Brain microvascular endothelial cell (primary cell): ENCODE results near the gene CEP112.

Experiments used
- DNase-seq: peaks from one replicate; pipeline ENCODE4 v3.0.0-alpha.2; 2020
- H3K27ac ChIP-seq: fragments of 250-450 bp; sonication (Bioruptor Pico); 2 replicates; pipeline ENCODE4 v1.5.1; 2020; ENCODE audit warnings: mild to moderate bottlenecking, moderate library complexity
- H3K27me3 ChIP-seq: fragments of 250-450 bp; sonication (Bioruptor Pico); replicated peaks from 2 replicates; pipeline ENCODE4 v1.5.1; 2020; ENCODE audit warnings: mild to moderate bottlenecking
- H3K36me3 ChIP-seq: fragments of 250-450 bp; sonication (Bioruptor Pico); replicated peaks from 2 replicates; pipeline ENCODE4 v1.5.1; 2020; ENCODE audit warnings: mild to moderate bottlenecking
- H3K4me3 ChIP-seq: 2 replicates; pipeline ENCODE4 v1.5.1; 2011; ENCODE audit warnings: low read depth, mild to moderate bottlenecking, control low read depth, low read length, moderate library complexity
- in situ Hi-C: cut with HindIII; loops from 2 replicates; pipeline ENCODE4 v1.10.0; 2017; ENCODE audit warnings: low sequenced_read_pairs, low pct_ligation_motif_present
- TF ChIP-seq, protein P1 (sequence below): IDR thresholded peaks from 2 replicates; pipeline ENCODE4 v1.5.1; 2011; ENCODE audit warnings: low read depth, mild to moderate bottlenecking, moderate library complexity, low read length, control low read depth, inconsistent platforms; ENCODE audit errors: missing control alignments

The CEP112 gene

GRCh38 chr17:65662196-65662595 lies 529.7 kb downstream of the CEP112 start:
- in situ Hi-C loops = no loop called here
- peak overlapping the region; percentile 18 for H3K27ac ChIP-seq
- no peak for DNase-seq
- TF ChIP-seq, protein P1, sequence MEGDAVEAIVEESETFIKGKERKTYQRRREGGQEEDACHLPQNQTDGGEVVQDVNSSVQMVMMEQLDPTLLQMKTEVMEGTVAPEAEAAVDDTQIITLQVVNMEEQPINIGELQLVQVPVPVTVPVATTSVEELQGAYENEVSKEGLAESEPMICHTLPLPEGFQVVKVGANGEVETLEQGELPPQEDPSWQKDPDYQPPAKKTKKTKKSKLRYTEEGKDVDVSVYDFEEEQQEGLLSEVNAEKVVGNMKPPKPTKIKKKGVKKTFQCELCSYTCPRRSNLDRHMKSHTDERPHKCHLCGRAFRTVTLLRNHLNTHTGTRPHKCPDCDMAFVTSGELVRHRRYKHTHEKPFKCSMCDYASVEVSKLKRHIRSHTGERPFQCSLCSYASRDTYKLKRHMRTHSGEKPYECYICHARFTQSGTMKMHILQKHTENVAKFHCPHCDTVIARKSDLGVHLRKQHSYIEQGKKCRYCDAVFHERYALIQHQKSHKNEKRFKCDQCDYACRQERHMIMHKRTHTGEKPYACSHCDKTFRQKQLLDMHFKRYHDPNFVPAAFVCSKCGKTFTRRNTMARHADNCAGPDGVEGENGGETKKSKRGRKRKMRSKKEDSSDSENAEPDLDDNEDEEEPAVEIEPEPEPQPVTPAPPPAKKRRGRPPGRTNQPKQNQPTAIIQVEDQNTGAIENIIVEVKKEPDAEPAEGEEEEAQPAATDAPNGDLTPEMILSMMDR = no peak
- no peak overlapping the region for H3K4me3 ChIP-seq
- no peaks in the 10 kb centered on the region for H3K36me3 ChIP-seq
- no peaks in the 10 kb centered on the region for H3K27me3 ChIP-seq

DNA sequence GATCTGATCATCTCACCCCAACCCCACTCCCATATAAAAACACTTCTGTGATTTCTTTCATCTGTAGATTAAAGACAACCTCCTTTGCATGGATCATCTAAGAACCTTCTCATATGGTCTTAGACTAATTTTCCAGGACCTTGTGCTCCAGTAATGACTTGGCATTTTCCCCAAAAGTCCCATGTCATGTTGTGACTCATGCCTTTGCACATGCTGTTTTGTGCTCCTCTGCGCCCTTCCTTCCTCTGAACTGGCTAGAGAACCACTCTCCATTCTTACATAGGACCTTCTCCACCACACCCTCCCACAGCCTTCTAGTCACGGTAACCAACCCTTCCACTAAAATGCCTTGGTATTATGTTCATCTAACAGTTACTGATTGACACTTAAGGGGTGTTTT lies 531.0 kb downstream of the CEP112 start:
- TF ChIP-seq, protein P1 = no peak
- in situ Hi-C loops = no loop called here
- Histone ChIP-seq H3K36me3 (no peaks in the 10 kb centered on the region), H3K27ac (no peak overlapping the region), H3K4me3 (no peak overlapping the region), H3K27me3 (no peaks in the 10 kb centered on the region)
- peak; percentile 73 for DNase-seq

DNA sequence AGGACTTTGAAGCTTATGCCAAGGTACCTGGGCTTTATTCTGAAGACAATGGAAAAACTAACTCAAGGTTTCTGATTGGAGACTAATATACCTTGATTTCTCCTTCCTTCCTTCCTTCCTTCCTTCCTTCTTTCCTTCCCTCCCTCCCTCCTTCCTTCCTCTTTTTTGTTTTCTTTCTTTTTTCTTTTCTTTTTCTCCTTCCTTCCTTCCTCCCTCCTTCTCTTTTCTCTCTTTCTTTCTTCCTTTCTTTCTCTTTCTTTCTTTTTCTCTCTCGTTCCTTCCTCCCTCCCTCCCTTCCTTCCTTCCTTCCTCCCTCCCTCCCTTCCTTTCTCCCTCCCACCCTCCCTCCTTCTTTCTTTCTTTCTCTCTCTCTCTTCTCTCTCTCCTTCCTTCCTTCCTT lies 531.9 kb downstream of the CEP112 start:
- in situ Hi-C loops = no loop called here
- no peak overlapping the region for H3K4me3 ChIP-seq
- TF ChIP-seq, protein P1 = no peak
- no peaks in the 10 kb centered on the region for H3K27me3 ChIP-seq
- no peaks in the 10 kb centered on the region for H3K36me3 ChIP-seq
- DNase-seq = no peak
- H3K27ac ChIP-seq = no peak overlapping the region

DNA sequence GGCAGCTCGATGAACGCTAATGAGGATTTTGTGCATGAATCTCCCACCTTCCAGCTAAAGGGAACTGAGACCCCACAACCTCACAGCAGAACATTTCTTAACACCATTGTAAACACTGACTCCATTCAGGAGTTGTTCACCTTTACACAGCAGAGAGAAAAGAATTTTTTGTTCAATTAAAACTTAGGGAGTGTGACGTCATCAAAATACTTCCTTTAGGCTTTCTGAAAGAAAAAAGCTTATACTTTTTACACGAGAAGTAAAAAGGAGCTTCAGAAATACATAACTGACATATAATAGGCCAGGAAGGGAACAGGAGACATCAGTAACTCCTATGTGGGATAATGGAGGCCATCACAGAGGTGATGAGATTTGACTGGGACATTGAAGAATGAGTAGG lies 532.4 kb downstream of the CEP112 start:
- no peak for DNase-seq
- no peak overlapping the region for H3K27ac ChIP-seq
- no peak overlapping the region for H3K4me3 ChIP-seq
- no peaks in the 10 kb centered on the region for H3K36me3 ChIP-seq
- TF ChIP-seq, protein P1 = no peak
- in situ Hi-C loops = no loop called here
- no peaks in the 10 kb centered on the region for H3K27me3 ChIP-seq

DNA sequence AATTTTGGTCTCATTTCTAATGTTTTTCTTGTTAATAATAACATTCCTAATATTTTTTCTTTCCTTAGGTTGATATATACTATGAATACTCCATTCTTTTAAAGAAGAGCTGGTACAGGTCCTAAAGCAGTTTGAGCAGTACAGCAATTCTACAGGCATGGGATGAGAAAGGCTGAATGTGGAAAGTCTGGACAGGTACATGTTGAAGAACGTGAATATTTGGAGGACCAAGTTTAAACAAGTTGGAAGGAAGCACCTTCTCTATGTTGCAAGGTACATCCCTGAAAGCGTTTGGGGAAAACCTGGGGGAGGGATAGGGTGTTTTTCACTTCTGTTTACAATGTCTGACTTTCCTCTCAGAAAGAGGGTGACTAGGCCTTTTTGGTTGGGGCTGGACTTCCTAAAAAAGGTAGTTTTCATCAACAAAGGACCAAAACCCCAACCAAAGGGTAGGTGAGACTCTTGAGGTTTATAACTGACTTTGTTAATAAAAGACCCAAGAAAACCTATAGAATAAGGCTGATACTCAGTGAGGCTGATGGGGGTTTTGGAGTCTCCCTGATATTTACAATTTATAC lies 534.6 kb downstream of the CEP112 start:
- no peaks in the 10 kb centered on the region for H3K36me3 ChIP-seq
- in situ Hi-C loops = no loop called here
- TF ChIP-seq, protein P1 = no peak
- H3K4me3 ChIP-seq = no peak overlapping the region
- H3K27ac ChIP-seq = no peak overlapping the region
- no peak for DNase-seq
- no peaks in the 10 kb centered on the region for H3K27me3 ChIP-seq
